Ovary (tissue), 9 donors: ENCODE measurements around the gene GNB2. TPM values are rescaled to one million over a fixed set of nuclear protein-coding genes. Genes with fewer than 3 reads are reported as not detected.

Experiments
- DNase-seq, 5 donors: peaks; one replicate each; pipeline ENCODE4 v3.0.0-alpha.2; 2019 to 2020
- H3K27ac ChIP-seq, 2 donors: fragments of 200-600 bp; one replicate each; pipeline versions ENCODE4 v1.5.1 to v1.8.0; 2019 to 2022
- H3K27me3 ChIP-seq: fragments of 200-600 bp; one replicate; pipeline ENCODE4 v1.8.0; 2022
- H3K36me3 ChIP-seq: fragments of 200-600 bp; sonication (generic); one replicate; pipeline ENCODE4 v1.5.1; 2019
- H3K4me1 ChIP-seq: one replicate; pipeline ENCODE4 v1.8.1; 2013; ENCODE audit warnings: mild to moderate bottlenecking, moderate library complexity; ENCODE audit not compliant: insufficient read depth
- H3K4me3 ChIP-seq: fragments of 200-600 bp; sonication (generic); one replicate; pipeline ENCODE4 v1.5.1; 2017
- H3K9me3 ChIP-seq, 2 donors: fragments of 200-600 bp in 1 of 2; sonication (generic) in 1 of 2; one replicate each; pipeline versions ENCODE4 v1.5.1 to v1.8.1; 2013 to 2019; ENCODE audit warnings: mild to moderate bottlenecking in 1 of 2, moderate library complexity in 1 of 2
- EP300 ChIP-seq: sonication (generic); formaldehyde crosslinking; IDR thresholded peaks from one replicate; pipeline ENCODE4 v1.6.1; 2017; ENCODE audit warnings: antibody characterized with exemption
- POLR2A ChIP-seq: fragments of 450-650 bp; IDR thresholded peaks from one replicate; pipeline ENCODE4 v1.6.1; 2017; ENCODE audit warnings: antibody characterized with exemption, mild to moderate bottlenecking, moderate library complexity
- WGBS, 3 donors: extraction: QIAGEN DNeasy Blood & Tissue Kit in 1 of 3; methylation state at CpG; one replicate each; pipeline versions ENCODE4 v1.1.5 to v1.1.7; 2013 to 2017; 5-methylcytosine and 5-hydroxymethylcytosine counted together
- intact Hi-C, 4 donors: fragments of 100-400 bp; cut with DNase I; formaldehyde crosslinking; loops; one replicate each; pipeline versions ENCODE4 v1.11.0 to v1.15.1; 2022 to 2023
- polyA plus RNA-seq, 2 donors: library from polyadenylated mRNA; stranded (reverse); fragments of 200-250 nt in 1 of 2; fragments of 350-450 nt in 1 of 2; fragmentation: Illumina TruSeq in 1 of 2; extraction: RNeasy Lipid Tissue Mini Kit (QIAGEN cat#74804) in 1 of 2; gene quantifications; one replicate each; pipeline ENCODE4 v1.2.3, GENCODE V29; 2013 to 2014
- total RNA-seq, 7 donors: library from RNA; depleted of rRNA in 2 of 7; stranded (reverse); fragments of >200 nt in 2 of 7; fragmentation: NEBNext Ultra II Directional in 3 of 7; extraction: Animal tissue kit (Norgen Biotek cat#: 25700) in 3 of 7; gene quantifications; one replicate each; pipeline versions ENCODE4 v1.1.0 to v1.2.4, GENCODE V29; 2016 to 2023
- TF ChIP-seq, protein P1 (sequence below), 3 donors: fragments of 450-650 bp in 2 of 3; fragments of 200-600 bp in 1 of 3; IDR thresholded peaks; one replicate each; pipeline versions ENCODE4 v1.5.1 to v1.8.0; 2016 to 2022; ENCODE audit warnings: antibody characterized with exemption in 3 of 3, mild to moderate bottlenecking in 1 of 3
- donor health status: DM: no; HTN: no; CAD: no; lungs with moderate emphysema.
- donor health status: DM: no; HTN: no; CAD: no.
- donor health status: Bipolar disorder and iron deficiency.
- donor health status: DM: yes; HTN: yes; CAD: no.
- donor health status: DM: no; HTN: no; CAD: no.
- donor health status: DM: yes; HTN: yes; CAD: no.

Gene GNB2
- total and polyA plus RNA-seq, 9 donors, result 18.9 to 281 (median 216) TPM

DNA sequence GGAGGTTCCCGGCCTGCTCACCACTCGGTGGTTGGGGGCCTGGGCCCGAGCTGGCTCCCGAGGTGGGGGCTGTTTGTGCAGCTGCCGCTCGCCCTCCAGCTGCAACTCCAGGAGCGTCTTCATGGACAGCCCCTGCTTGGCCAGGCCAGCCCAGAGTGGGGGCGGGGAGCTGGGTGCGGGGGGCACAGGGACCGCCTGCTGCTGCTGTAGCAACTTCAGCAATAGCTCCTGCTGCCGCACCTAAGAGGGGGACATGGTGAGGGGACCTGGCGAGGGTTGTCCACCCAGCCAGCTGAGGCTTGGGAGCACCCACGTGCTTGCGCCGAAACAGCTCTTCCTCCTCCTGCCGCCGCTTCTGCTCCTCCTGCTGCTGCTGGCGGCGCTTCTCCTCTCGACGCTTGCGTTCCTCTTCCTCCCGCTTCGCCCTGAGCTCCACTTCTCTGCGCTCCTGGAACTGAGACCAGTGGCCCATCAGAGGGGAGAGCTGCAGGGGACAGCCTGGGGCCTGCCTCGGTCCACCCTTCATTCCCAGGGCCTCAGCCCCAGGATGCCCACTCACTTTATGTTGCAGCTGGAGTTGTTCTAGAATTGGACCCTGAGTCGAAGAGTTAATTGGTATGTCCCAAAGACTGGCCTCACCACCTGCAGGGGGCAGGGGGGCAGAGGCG, 9.6 kb downstream of the GNB2 start:
- no peak overlapping the region for H3K27ac ChIP-seq
- DNase-seq, result peak in 3 of 5 donors; percentile 15 to 27 (median 25)
- no peaks in the 10 kb centered on the region for H3K36me3 ChIP-seq
- no peaks in the 10 kb centered on the region for H3K9me3 ChIP-seq
- H3K4me3 ChIP-seq, result no peak overlapping the region
- no peaks in the 10 kb centered on the region for H3K4me1 ChIP-seq
- WGBS, 3 donors, result 78 to 85% (median 85%) methylated on average over 25 to 28 of the region's 28 CpGs
- intact Hi-C loops, result loop anchor here in 1 of 4 donors (5.0 kb wide), 2 partner anchors 101 to 201 kb away; partner anchors contain the start of gene NYAP1
- H3K27me3 ChIP-seq, result no peaks in the 10 kb centered on the region
- TF ChIP-seq POLR2A, result no peak
- TF ChIP-seq, protein P1, sequence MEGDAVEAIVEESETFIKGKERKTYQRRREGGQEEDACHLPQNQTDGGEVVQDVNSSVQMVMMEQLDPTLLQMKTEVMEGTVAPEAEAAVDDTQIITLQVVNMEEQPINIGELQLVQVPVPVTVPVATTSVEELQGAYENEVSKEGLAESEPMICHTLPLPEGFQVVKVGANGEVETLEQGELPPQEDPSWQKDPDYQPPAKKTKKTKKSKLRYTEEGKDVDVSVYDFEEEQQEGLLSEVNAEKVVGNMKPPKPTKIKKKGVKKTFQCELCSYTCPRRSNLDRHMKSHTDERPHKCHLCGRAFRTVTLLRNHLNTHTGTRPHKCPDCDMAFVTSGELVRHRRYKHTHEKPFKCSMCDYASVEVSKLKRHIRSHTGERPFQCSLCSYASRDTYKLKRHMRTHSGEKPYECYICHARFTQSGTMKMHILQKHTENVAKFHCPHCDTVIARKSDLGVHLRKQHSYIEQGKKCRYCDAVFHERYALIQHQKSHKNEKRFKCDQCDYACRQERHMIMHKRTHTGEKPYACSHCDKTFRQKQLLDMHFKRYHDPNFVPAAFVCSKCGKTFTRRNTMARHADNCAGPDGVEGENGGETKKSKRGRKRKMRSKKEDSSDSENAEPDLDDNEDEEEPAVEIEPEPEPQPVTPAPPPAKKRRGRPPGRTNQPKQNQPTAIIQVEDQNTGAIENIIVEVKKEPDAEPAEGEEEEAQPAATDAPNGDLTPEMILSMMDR (IDR thresholded peaks at IDR 0.05), result no peak
- TF ChIP-seq EP300, result no peak

GRCh38 chr7:100683659-100684533, 10.4 kb downstream of the GNB2 start:
- Histone ChIP-seq H3K27me3 (no peaks in the 10 kb centered on the region), H3K9me3 (no peaks in the 10 kb centered on the region), H3K4me1 (no peaks in the 10 kb centered on the region), H3K4me3 (no peak overlapping the region), H3K27ac (no peak overlapping the region), H3K36me3 (no peaks in the 10 kb centered on the region)
- TF ChIP-seq EP300 (no peak), POLR2A (no peak)
- TF ChIP-seq, protein P1 (IDR thresholded peaks at IDR 0.05), result no peak
- intact Hi-C loops, result loop anchor here in 1 of 4 donors (5.0 kb wide), 2 partner anchors 102 to 202 kb away; partner anchors contain the start of gene NYAP1
- peak in 1 of 5 donors; percentile 43 for DNase-seq
- 88 to 89% (median 88%) methylated on average over 29 to 37 of the region's 37 CpGs for WGBS, 3 donors

DNA sequence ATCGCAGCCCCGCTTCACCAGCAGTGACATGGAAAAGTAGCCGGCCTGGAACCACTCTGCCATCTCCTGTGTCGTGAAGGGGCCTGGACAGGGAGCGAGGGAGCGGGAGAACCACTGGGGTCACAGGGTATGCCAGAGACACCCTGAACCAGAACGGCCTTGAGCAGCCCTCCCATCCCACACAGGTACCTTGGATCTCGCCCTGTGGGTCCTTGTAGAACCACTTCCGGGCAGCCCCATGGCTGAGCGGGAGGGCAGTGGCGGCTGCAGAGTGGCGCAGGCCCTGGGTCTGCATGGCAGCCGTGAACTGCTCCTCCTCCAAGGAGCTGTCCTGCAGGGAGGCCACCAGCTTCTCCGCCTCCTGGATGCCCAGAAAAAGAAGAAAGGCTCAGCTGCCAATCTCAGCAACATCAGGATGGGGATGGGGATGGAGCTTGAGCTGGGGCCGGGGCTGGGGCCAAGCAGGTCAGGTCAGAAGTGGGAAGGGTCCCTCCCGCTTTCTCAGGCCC, 11.0 kb downstream of the GNB2 start:
- Histone ChIP-seq H3K36me3 (no peaks in the 10 kb centered on the region), H3K9me3 (no peaks in the 10 kb centered on the region), H3K27me3 (no peaks in the 10 kb centered on the region), H3K4me3 (no peak overlapping the region), H3K4me1 (peaks cover 3% of the 10 kb centered on the region), H3K27ac (no peak overlapping the region)
- WGBS, 3 donors, result 85 to 89% (median 86%) methylated on average over 16 of the region's 16 CpGs
- TF ChIP-seq EP300, result no peak
- TF ChIP-seq, protein P1 (IDR thresholded peaks at IDR 0.05), result no peak
- TF ChIP-seq POLR2A, result no peak
- no peak for DNase-seq
- intact Hi-C loops, result loop anchor here in 3 of 4 donors (5.0 kb wide), 4 partner anchors 102 to 202 kb away; partner anchors contain the start of genes NYAP1 (in 1 of the 3) and SAP25 (in 1 of the 3)

GRCh38 chr7:100685049-100685605, 11.6 kb downstream of the GNB2 start:
- H3K36me3 ChIP-seq, result no peaks in the 10 kb centered on the region
- WGBS, 3 donors, result 78 to 85% (median 85%) methylated on average over 18 of the region's 18 CpGs
- TF ChIP-seq EP300, result no peak
- no peak for TF ChIP-seq POLR2A
- TF ChIP-seq, protein P1 (IDR thresholded peaks at IDR 0.05), result no peak
- no peak overlapping the region for H3K4me3 ChIP-seq
- DNase-seq, result no peak
- H3K27me3 ChIP-seq, result no peaks in the 10 kb centered on the region
- intact Hi-C loops, result loop anchor here in 2 of 4 donors (5.0 kb wide), 2 partner anchors 113 to 123 kb away; partner anchors contain the start of gene SAP25 (in 1 of the 2)
- peaks cover 4% of the 10 kb centered on the region for H3K4me1 ChIP-seq
- no peaks in the 10 kb centered on the region for H3K9me3 ChIP-seq
- no peak overlapping the region for H3K27ac ChIP-seq
